OCI-LY7 (cell line): Measurements from ENCODE around the gene KCND3. TPM values are rescaled to one million over a fixed set of nuclear protein-coding genes. Genes with fewer than 3 reads are reported as not detected.
A peak's percentile ranks its signal among the peaks of the same experiment; 100 is the strongest.

Source experiments
- Bru-seq: library from RNA; stranded (reverse); fragments of 400-500 nt; gene quantifications from one replicate; lab custom pipeline; 2021; lab: Mats Ljungman, UMichigan
- BruChase-seq, 2 experiments: library from RNA; stranded (reverse); fragments of 400-500 nt; gene quantifications; one replicate each; lab custom pipeline; 2021; lab: Mats Ljungman, UMichigan
- BruUV-seq: library from RNA; stranded (reverse); fragments of 400-500 nt; replicated peaks from 2 replicates; lab custom pipeline; 2021; lab: Mats Ljungman, UMichigan
- CTCF ChIA-PET: fragments of 300-600 bp; sonication (Branson Sonifier 250); formaldehyde crosslinking; loops from one replicate; lab custom pipeline; 2022; ENCODE audit warnings: antibody characterized with exemption; ENCODE audit not compliant: unreplicated experiment; lab: Charles Lee
- POLR2A ChIA-PET: fragments of 300-600 bp; sonication (Branson Sonifier 250); formaldehyde crosslinking; loops from one replicate; lab custom pipeline; 2022; ENCODE audit warnings: antibody characterized with exemption; lab: Charles Lee
- DNase-seq: peaks from one replicate; pipeline ENCODE4 v3.0.0-alpha.2; 2015; ENCODE audit warnings: low spot score
- H2AFZ ChIP-seq: fragments of 200-600 bp; sonication (generic), shearing (Covaris generic); 2 replicates; pipeline ENCODE4 v1.6.1; 2014; ENCODE audit warnings: mild to moderate bottlenecking, antibody characterized with exemption, low read length, moderate library complexity
- H3K27ac ChIP-seq: fragments of 200-600 bp; sonication (generic); 2 replicates; pipeline ENCODE4 v1.5.1; 2014; ENCODE audit warnings: mixed run types, low read depth, mild to moderate bottlenecking, moderate library complexity, low read length, inconsistent platforms; ENCODE audit not compliant: poor library complexity, severe bottlenecking
- H3K36me3 ChIP-seq: fragments of 200-600 bp; sonication (generic); 2 replicates; pipeline ENCODE4 v1.6.1; 2014; ENCODE audit warnings: mild to moderate bottlenecking, antibody characterized with exemption, low read length, moderate library complexity, mixed read lengths; ENCODE audit not compliant: insufficient read depth
- H3K4me1 ChIP-seq: fragments of 200-600 bp; sonication (generic); 2 replicates; pipeline ENCODE4 v1.5.1; 2014; ENCODE audit warnings: mild to moderate bottlenecking, low read length; ENCODE audit not compliant: insufficient read depth, poor library complexity, severe bottlenecking
- H3K4me2 ChIP-seq: fragments of 200-600 bp; sonication (generic); 2 replicates; pipeline ENCODE4 v1.6.1; 2014; ENCODE audit warnings: mild to moderate bottlenecking, low read length
- H3K4me3 ChIP-seq: fragments of 200-600 bp; sonication (generic); 2 replicates; pipeline ENCODE4 v1.5.1; 2014; ENCODE audit warnings: mild to moderate bottlenecking, low read depth, low read length; ENCODE audit not compliant: poor library complexity, severe bottlenecking
- H3K79me2 ChIP-seq: fragments of 200-600 bp; sonication (generic); 2 replicates; pipeline ENCODE4 v1.6.1; 2016; ENCODE audit warnings: low read depth, mild to moderate bottlenecking, low read length, moderate library complexity, mixed read lengths; ENCODE audit not compliant: insufficient read depth
- H3K9me2 ChIP-seq: fragments of 200-600 bp; sonication (generic); 2 replicates; pipeline ENCODE4 v1.6.1; 2016; ENCODE audit warnings: mild to moderate bottlenecking, low read length, mixed read lengths; ENCODE audit not compliant: insufficient read depth
- H3K9me3 ChIP-seq: fragments of 200-600 bp; sonication (generic); 2 replicates; pipeline ENCODE4 v1.6.1; 2014; ENCODE audit warnings: mild to moderate bottlenecking, mixed run types, low read length, mixed read lengths
- H4K20me1 ChIP-seq: fragments of 200-600 bp; sonication (generic); 2 replicates; pipeline ENCODE4 v1.6.1; 2014; ENCODE audit warnings: mild to moderate bottlenecking, antibody characterized with exemption, low read length, moderate library complexity, mixed read lengths; ENCODE audit not compliant: insufficient read depth
- EZH2phosphoT487 ChIP-seq: fragments of 200-600 bp; sonication (generic); IDR thresholded peaks from 2 replicates; pipeline ENCODE4 v1.6.1; 2018; ENCODE audit warnings: low read depth, borderline replicate concordance, mild to moderate bottlenecking, mixed run types, antibody characterized with exemption, low read length, moderate library complexity, mixed read lengths
- intact Hi-C: fragments of 100-400 bp; cut with micrococcal nuclease; formaldehyde crosslinking; loops from one replicate; pipeline ENCODE4 v1.10.0; 2022; ENCODE audit not compliant: unreplicated experiment
- long read RNA-seq: library from polyadenylated mRNA; stranded (forward); transcript quantifications from one replicate; pipeline ENCODE4 v2.0.0, GENCODE V29; 2022
- total RNA-seq, 2 experiments: library from RNA; depleted of rRNA in 1 of 2; stranded (reverse); fragments of >200 nt in 1 of 2; shearing (Covaris generic) in 1 of 2; gene quantifications; 2 replicates each; pipeline ENCODE4 v1.2.3, GENCODE V29; 2014 to 2022
- TF ChIP-seq, protein P1 (sequence below): fragments of 200-600 bp; sonication (generic); conservative IDR thresholded peaks from 2 replicates; pipeline ENCODE4 v1.5.1; 2014; ENCODE audit warnings: mild to moderate bottlenecking, antibody characterized with exemption, low read length, moderate library complexity, mixed read lengths

KCND3 gene
- not detected in 2 replicates for total RNA-seq (2014; rRNA removed; shearing (Covaris generic))
- total RNA-seq (2022) = not detected in 2 replicates
- Bru-seq, nascent RNA = not detected
- BruChase-seq, experiment 1, labeled RNA remaining after a 6-hour chase = percentile 2 among the genes with signal in this experiment
- BruChase-seq, experiment 2, labeled RNA remaining after a 2-hour chase = percentile 1 among the genes with signal in this experiment
- long read RNA-seq = 0 reads

GRCh38 chr1:111989531-111990025 lies at the start of gene KCND3:
Gene KCND3, minus strand, starts transcription at chr1:111989668.
- POLR2A ChIA-PET = no interaction called here
- H3K4me2 ChIP-seq = no peak within 1 kb of the TSS
- no peak within 1 kb of the TSS for H2AFZ ChIP-seq

DNA sequence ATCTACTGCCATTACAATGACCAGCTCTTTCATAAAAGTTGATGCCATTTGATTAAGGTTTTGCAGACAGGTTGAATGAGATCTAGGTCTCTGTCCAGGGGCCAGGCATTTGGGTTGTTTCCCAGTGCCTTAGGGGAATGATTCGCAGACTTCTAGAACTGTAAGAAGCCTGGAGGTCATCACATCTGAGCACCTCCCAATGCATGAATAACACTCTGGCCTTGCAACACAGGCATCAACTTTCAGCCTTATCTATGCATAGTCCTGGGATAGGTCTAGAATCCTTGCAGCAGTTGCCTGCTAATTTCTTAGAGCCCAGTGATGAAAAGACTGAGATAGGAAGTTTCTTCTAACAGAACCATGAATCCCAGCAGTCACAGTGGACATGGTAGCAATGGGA lies 44.8 kb upstream of the KCND3 start:
- H3K27ac ChIP-seq = no peak overlapping the region
- CTCF ChIA-PET = no interaction called here

More at GRCh38 chr1:111989531-111990025, at the start of gene KCND3:
- CTCF ChIA-PET = no interaction called here
- no peak within 1 kb of the TSS for H3K27ac ChIP-seq
- BruUV-seq = no TSS peak
- DNase-seq = no peak
- no peaks in the 10 kb centered on the region for H3K4me1 ChIP-seq
- no peaks in the 10 kb centered on the region for H3K9me3 ChIP-seq
- TF ChIP-seq, protein P1, sequence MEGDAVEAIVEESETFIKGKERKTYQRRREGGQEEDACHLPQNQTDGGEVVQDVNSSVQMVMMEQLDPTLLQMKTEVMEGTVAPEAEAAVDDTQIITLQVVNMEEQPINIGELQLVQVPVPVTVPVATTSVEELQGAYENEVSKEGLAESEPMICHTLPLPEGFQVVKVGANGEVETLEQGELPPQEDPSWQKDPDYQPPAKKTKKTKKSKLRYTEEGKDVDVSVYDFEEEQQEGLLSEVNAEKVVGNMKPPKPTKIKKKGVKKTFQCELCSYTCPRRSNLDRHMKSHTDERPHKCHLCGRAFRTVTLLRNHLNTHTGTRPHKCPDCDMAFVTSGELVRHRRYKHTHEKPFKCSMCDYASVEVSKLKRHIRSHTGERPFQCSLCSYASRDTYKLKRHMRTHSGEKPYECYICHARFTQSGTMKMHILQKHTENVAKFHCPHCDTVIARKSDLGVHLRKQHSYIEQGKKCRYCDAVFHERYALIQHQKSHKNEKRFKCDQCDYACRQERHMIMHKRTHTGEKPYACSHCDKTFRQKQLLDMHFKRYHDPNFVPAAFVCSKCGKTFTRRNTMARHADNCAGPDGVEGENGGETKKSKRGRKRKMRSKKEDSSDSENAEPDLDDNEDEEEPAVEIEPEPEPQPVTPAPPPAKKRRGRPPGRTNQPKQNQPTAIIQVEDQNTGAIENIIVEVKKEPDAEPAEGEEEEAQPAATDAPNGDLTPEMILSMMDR = no peak
- no peak for TF ChIP-seq EZH2phosphoT487
- no peaks in the 10 kb centered on the region for H3K9me2 ChIP-seq
- intact Hi-C loops = no loop called here
- H3K4me3 ChIP-seq = no peak within 1 kb of the TSS
- no peaks in the 10 kb centered on the region for H3K79me2 ChIP-seq
- H4K20me1 ChIP-seq = no peaks in the 10 kb centered on the region
- H3K36me3 ChIP-seq = no peaks in the 10 kb centered on the region

More for the DNA sequence above, 44.8 kb upstream of the KCND3 start:
- intact Hi-C loops = no loop called here
- no TSS peak for BruUV-seq
- no peak for DNase-seq
- Histone ChIP-seq H3K36me3 (no peaks in the 10 kb centered on the region), H4K20me1 (no peaks in the 10 kb centered on the region), H3K79me2 (no peaks in the 10 kb centered on the region), H3K9me2 (no peaks in the 10 kb centered on the region), H3K4me2 (no peak overlapping the region), H2AFZ (no peak overlapping the region), H3K4me1 (no peaks in the 10 kb centered on the region), H3K9me3 (no peaks in the 10 kb centered on the region), H3K4me3 (no peak overlapping the region)
- TF ChIP-seq EZH2phosphoT487 = no peak
- TF ChIP-seq, protein P1 = no peak
- POLR2A ChIA-PET = no interaction called here
